ENCODE measurements around the gene SPATA33. TPM values are rescaled to one million over a fixed set of nuclear protein-coding genes. Genes with fewer than 3 reads are reported as not detected.

SPATA33 gene
- total and polyA plus RNA-seq, 10 of the 15 experiments (the other 5 are each of a cell fraction or from before 2014, with no cell fraction given) = 1.1 to 15.8 (median 7.6) TPM

DNA sequence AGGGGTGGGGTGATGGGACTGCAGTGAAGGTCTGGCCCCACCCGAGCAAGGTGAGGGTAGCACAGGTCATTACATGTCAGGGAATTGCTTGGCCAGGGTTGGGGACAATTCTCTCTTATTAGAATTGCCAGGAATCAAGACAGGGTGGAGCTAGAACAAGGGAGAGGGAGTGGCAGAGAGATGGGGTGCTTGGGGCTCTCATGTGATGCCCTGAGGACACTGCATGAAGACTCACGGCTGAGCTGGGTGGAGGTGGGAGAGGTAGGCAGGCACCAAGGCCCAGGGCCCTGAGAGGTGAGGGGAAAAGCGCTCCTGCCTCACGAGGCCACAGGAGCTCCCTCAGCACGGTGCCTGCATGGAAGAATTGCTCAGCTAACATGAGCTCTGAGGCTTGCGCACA lies 40.6 kb upstream of the SPATA33 start (continued):
- TF ChIP-seq, protein P1, sequence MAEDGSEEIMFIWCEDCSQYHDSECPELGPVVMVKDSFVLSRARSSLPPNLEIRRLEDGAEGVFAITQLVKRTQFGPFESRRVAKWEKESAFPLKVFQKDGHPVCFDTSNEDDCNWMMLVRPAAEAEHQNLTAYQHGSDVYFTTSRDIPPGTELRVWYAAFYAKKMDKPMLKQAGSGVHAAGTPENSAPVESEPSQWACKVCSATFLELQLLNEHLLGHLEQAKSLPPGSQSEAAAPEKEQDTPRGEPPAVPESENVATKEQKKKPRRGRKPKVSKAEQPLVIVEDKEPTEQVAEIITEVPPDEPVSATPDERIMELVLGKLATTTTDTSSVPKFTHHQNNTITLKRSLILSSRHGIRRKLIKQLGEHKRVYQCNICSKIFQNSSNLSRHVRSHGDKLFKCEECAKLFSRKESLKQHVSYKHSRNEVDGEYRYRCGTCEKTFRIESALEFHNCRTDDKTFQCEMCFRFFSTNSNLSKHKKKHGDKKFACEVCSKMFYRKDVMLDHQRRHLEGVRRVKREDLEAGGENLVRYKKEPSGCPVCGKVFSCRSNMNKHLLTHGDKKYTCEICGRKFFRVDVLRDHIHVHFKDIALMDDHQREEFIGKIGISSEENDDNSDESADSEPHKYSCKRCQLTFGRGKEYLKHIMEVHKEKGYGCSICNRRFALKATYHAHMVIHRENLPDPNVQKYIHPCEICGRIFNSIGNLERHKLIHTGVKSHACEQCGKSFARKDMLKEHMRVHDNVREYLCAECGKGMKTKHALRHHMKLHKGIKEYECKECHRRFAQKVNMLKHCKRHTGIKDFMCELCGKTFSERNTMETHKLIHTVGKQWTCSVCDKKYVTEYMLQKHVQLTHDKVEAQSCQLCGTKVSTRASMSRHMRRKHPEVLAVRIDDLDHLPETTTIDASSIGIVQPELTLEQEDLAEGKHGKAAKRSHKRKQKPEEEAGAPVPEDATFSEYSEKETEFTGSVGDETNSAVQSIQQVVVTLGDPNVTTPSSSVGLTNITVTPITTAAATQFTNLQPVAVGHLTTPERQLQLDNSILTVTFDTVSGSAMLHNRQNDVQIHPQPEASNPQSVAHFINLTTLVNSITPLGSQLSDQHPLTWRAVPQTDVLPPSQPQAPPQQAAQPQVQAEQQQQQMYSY (CRISPR knock-in tag; IDR thresholded peaks at IDR 0.05) = no peak

DNA sequence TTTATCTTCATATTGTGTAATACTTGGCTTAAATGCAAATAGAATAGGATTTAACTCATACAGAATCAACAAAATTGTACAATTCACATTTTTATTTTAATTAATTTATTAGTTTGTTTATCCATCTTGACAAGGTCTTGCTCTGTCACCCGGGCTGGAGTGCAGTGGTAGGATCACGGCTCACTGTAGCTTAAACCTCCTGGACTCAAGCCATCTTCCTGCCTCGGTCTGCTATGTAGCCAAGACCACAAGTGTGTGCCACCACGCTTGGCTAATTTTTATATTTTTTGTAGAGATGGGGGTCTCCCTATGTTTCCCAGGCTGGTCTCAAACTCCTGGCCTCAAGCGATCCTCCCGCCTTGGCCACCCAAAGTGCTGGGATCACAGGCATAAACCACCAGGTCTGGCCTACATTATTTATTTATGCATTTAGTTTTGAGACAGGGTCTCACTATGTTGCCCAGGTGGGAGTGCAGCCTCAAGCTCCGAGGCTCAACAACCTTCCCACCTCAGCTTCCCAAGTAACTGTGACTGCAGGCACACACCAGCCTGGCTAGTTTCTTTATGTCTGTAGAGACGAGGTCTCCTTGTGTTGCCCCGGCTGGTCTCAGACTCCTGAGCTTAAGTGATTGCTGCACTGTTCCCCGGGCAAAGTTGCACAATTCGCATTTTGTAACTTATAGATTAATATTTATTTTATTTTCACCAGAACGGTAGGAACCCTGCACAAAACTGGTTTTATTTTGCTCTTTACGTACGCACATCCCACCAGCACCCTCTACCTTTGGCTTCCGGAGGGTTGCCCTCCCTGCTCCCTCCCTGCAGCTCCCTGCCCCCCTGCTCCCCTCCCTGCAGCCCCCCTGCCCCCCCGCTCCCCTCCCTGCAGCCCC lies 39.3 kb upstream of the SPATA33 start:
- H2AFZ ChIP-seq (ENCODE audit: control insufficient read depth, low read depth, low read length) = no peak overlapping the region
- CTCF ChIA-PET = no interaction called here

More for the DNA sequence above, 39.3 kb upstream of the SPATA33 start:
- no peaks in the 10 kb centered on the region for H4K20me1 ChIP-seq (ENCODE audit: control insufficient read depth, insufficient read depth)
- H3K4me2 ChIP-seq (ENCODE audit: control insufficient read depth, insufficient read depth) = no peak overlapping the region
- no peak for TF ChIP-seq ZNF217 (IDR thresholded peaks at IDR 0.05)
- TF ChIP-seq CREB1 (IDR thresholded peaks at IDR 0.05; ENCODE audit: low read depth) = no peak
- TF ChIP-seq POLR2AphosphoS5 (IDR thresholded peaks at IDR 0.05; ENCODE audit: low read length) = no peak
- TF ChIP-seq, protein P2, sequence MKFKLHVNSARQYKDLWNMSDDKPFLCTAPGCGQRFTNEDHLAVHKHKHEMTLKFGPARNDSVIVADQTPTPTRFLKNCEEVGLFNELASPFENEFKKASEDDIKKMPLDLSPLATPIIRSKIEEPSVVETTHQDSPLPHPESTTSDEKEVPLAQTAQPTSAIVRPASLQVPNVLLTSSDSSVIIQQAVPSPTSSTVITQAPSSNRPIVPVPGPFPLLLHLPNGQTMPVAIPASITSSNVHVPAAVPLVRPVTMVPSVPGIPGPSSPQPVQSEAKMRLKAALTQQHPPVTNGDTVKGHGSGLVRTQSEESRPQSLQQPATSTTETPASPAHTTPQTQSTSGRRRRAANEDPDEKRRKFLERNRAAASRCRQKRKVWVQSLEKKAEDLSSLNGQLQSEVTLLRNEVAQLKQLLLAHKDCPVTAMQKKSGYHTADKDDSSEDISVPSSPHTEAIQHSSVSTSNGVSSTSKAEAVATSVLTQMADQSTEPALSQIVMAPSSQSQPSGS (IDR thresholded peaks at IDR 0.05; ENCODE audit: low read length) = no peak
- no peak for TF ChIP-seq SUPT20H (IDR thresholded peaks at IDR 0.05; ENCODE audit: borderline replicate concordance, control insufficient read depth, low read depth, low read length)
- TF ChIP-seq, protein P3, sequence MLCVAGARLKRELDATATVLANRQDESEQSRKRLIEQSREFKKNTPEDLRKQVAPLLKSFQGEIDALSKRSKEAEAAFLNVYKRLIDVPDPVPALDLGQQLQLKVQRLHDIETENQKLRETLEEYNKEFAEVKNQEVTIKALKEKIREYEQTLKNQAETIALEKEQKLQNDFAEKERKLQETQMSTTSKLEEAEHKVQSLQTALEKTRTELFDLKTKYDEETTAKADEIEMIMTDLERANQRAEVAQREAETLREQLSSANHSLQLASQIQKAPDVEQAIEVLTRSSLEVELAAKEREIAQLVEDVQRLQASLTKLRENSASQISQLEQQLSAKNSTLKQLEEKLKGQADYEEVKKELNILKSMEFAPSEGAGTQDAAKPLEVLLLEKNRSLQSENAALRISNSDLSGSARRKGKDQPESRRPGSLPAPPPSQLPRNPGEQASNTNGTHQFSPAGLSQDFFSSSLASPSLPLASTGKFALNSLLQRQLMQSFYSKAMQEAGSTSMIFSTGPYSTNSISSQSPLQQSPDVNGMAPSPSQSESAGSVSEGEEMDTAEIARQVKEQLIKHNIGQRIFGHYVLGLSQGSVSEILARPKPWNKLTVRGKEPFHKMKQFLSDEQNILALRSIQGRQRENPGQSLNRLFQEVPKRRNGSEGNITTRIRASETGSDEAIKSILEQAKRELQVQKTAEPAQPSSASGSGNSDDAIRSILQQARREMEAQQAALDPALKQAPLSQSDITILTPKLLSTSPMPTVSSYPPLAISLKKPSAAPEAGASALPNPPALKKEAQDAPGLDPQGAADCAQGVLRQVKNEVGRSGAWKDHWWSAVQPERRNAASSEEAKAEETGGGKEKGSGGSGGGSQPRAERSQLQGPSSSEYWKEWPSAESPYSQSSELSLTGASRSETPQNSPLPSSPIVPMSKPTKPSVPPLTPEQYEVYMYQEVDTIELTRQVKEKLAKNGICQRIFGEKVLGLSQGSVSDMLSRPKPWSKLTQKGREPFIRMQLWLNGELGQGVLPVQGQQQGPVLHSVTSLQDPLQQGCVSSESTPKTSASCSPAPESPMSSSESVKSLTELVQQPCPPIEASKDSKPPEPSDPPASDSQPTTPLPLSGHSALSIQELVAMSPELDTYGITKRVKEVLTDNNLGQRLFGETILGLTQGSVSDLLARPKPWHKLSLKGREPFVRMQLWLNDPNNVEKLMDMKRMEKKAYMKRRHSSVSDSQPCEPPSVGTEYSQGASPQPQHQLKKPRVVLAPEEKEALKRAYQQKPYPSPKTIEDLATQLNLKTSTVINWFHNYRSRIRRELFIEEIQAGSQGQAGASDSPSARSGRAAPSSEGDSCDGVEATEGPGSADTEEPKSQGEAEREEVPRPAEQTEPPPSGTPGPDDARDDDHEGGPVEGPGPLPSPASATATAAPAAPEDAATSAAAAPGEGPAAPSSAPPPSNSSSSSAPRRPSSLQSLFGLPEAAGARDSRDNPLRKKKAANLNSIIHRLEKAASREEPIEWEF (IDR thresholded peaks at IDR 0.05; ENCODE audit: insufficient replicate concordance, low read depth, low read length) = no peak
- TF ChIP-seq WRNIP1 (IDR thresholded peaks at IDR 0.05; ENCODE audit: borderline replicate concordance, low read depth, low read length) = no peak
- no peaks in the 10 kb centered on the region for H3K79me2 ChIP-seq (ENCODE audit: control insufficient read depth, insufficient read depth, low read length)
- no peaks in the 10 kb centered on the region for H3K27me3 ChIP-seq (replicated peaks in 1 of 2; ENCODE audit: control insufficient read depth in 2 of 2, insufficient read depth in 2 of 2, low read length in 1 of 2)
- intact Hi-C loops (cut with micrococcal nuclease; ENCODE audit: unreplicated experiment) = no loop called here
- BruUV-seq (replicated peaks) = no TSS peak
- SMC1A ChIA-PET (ENCODE audit: uncharacterized antibody, unreplicated experiment) = no interaction called here
- H3K9me3 ChIP-seq (replicated peaks; ENCODE audit: control insufficient read depth, insufficient read depth, low read length) = no peaks in the 10 kb centered on the region
- no peaks in the 10 kb centered on the region for H3K36me3 ChIP-seq (ENCODE audit: control insufficient read depth in 2 of 2, insufficient read depth in 2 of 2, low read length in 1 of 2)
- RAD21 ChIA-PET (ENCODE audit: unreplicated experiment) = no interaction called here
- H3K4me3 ChIP-seq = no peak overlapping the region
- no peak overlapping the region for H3K27ac ChIP-seq (ENCODE audit: control insufficient read depth, insufficient read depth)
- DNase-seq (ENCODE audit: low read depth, low spot score) (no peak), ATAC-seq (no peak), FAIRE-seq (no peak)
- no peaks in the 10 kb centered on the region for H3K4me1 ChIP-seq (ENCODE audit: control insufficient read depth, insufficient read depth, low read length)
- no peak overlapping the region for H3K9ac ChIP-seq (ENCODE audit: control insufficient read depth, insufficient read depth, low read length)
- WGBS (ENCODE audit: insufficient coverage, insufficient replicate concordance, low lambda C conversion rate, missing lambda C conversion rate) = 28% methylated on average over 14 of the region's 16 CpGs
- in situ Hi-C loops (cut with MboI) = no loop called here
- POLR2A ChIA-PET = no interaction called here

Data from GM12878 (cell line).